Stimulated activated CD4-positive, alpha-beta T cell treated with anti-CD3 and anti-CD28 coated beads, Interleukin-2, amount 100 ng/mL, for 4 hours (primary cell): ENCODE results near the gene FOXE3.

Experiments used
- DNase-seq: peaks from one replicate; pipeline ENCODE4 v3.0.0-alpha.2; 2020; ENCODE audit warnings: low read depth

Gene FOXE3

GRCh38 chr1:47415728-47416318 is at the start of gene FOXE3:
Gene FOXE3, plus strand, starts transcription at chr1:47416285. Its CDS starts 31 bp downstream, at chr1:47416316.
- DNase-seq, result no peak

GRCh38 chr1:47367651-47368050 is 48.4 kb upstream of the FOXE3 start:
- no peak for DNase-seq

GRCh38 chr1:47371016-47371517 is 45.0 kb upstream of the FOXE3 start:
- no peak for DNase-seq

DNA sequence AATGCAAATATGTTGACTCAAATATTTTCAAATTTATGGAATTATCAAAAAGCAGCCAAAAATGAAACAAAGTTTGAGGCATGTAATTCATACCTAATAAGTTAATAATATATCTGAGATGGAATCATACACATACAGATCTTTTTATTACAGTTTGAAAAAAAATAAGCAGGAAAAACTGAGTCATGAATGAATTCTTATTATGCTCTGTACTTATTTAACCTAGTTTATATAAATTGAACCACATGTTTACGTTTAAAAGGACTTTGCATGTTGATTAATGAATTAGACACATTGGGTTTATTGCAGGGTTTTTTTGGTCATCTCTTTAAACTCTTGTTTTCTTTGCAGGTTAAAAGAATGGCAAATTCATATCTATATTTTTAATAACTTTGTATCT is 41.6 kb upstream of the FOXE3 start:
- DNase-seq, result no peak

GRCh38 chr1:47378147-47378546 is 37.9 kb upstream of the FOXE3 start:
- no peak for DNase-seq

DNA sequence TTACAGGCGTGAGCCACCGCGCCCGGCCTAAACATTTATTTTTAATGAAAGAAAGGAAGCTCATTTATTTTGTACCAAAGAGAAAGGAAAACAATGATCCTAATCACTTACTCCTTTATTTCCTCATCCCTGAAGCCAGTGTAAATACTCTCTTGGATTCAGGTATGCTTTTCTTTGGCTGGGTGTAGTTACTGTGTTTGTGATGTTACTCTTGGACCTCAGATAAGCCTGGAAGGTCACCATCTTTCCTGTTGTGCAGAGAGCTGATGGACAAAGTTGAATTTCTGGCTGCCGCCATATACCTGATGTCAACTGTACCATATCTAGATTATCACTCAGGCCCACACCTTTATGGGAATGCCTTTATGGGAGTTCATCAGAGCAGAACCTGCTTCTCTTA is 35.4 kb upstream of the FOXE3 start:
- DNase-seq, result no peak

GRCh38 chr1:47382399-47382983 is 33.6 kb upstream of the FOXE3 start:
- no peak for DNase-seq

DNA sequence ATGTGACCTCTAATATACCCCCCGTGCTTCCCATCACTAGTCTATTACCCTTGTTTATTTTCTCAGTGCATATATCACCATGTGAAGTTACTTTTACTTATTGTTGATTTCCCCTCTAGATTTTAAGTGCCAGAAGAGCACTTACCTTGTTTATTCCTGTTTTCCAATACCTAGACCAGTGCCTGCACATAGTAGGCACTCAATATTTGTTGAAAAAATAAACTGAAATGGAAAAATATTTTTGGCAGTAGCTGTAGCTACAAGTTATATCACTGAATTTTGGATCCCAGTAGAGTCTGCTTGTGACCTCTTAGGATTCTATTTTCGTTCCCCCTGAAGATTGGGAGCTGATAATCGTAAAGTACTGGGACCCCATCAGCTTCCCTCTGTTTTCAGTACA is 32.0 kb upstream of the FOXE3 start:
- DNase-seq, result no peak

DNA sequence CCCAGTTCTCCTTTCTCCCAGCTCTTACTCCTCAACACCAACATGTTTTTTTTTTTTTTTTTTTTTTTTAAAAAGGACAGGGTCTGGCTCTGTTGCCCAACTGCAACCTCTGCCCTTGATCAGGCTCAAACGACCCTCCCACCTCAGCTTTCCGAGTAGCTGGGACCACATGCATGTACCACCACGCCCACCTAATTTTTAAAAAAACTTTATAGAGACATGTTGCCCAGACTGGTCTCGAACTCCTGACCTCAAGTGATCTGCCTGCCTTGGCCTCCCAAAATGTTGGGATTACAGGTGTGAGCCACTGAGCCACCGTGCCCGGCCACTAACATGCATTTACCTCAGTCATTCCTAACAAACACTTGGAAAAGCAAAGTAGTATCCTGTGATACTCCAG is 31.1 kb upstream of the FOXE3 start:
- no peak for DNase-seq

- no peak for DNase-seq
These were observed 29.8 kb upstream of the FOXE3 start for GRCh38 chr1:47386268-47386667.

DNA sequence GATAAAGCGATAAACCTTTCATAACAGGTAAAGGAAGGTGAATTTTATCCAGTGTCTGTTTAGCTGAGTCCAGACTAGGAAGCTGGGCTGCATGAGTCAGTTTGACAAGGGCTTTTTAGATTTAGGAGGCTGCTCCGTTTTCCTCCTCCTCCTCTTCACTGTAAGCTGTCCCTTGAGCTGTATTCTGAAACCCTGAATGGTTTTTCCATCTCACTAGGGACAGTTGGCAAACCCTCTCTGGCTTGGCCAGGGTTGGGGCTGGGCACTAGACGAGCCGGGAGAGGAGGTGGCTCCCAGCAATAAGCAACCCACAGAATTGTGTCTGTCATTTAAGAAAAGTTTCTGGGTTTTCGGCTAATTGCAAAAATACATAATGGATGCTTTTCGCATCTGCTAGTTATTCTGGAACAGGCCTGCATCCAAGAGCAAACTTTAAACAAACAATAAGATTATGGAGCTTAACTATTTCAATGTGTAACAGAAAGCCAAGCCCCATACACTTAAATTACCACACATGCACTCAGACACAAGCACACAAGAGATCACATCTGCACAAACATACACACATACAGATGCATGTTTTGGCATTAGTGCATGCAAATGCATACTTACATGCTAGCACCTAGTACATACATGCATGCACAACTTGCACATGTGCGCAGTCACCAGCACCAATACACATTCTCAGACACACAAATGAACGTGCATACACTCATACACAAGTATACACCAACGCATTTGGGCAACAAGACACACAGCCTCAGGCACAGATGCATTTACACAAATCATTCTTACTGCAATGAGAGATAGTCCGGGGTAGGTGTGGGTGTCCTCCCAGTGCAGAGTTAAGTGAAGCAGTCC is 27.8 kb upstream of the FOXE3 start:
- no peak for DNase-seq

DNA sequence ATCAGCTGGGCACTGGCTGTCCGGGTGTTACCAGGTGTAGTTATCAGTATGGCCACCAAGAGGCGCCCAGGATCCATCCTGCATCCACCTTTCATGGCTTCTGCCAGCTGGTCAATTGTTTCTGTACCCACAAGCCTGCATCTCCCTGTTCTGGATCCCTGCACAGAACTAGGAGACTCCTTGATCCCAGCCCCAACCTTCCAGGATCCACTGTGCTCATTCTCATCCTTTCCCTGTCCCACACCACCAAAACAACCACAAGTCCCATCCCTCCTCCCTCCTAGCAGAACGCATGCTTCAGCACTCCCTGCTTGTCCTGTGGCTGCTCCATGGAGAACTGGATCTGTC is 27.2 kb upstream of the FOXE3 start:
- DNase-seq, result no peak

GRCh38 chr1:47389731-47390130 is 26.4 kb upstream of the FOXE3 start:
- DNase-seq, result no peak

GRCh38 chr1:47390843-47391242 is 25.2 kb upstream of the FOXE3 start:
- DNase-seq, result no peak

GRCh38 chr1:47393141-47393540 is 22.9 kb upstream of the FOXE3 start:
- no peak for DNase-seq

DNA sequence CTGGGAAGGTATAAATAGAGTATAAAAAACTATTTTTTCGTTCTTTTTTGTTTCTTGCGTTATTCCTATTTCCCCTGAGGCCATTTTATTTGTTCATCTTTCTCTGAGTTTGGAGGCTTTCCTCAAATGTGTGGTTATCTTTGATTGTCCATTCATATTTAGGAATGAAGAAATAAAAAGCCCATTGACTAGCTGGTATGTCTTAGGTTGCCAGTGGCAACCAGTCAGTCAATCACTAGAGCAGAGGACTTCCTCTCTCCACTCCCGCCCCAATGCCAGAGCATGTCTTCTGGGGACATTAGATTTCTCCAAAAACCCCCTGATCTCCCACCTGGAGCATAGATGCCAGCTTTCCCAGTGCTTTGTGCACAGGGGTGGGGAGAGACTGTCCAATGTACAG is 20.7 kb upstream of the FOXE3 start:
- no peak for DNase-seq

GRCh38 chr1:47396671-47397196 is 19.4 kb upstream of the FOXE3 start:
- no peak for DNase-seq

DNA sequence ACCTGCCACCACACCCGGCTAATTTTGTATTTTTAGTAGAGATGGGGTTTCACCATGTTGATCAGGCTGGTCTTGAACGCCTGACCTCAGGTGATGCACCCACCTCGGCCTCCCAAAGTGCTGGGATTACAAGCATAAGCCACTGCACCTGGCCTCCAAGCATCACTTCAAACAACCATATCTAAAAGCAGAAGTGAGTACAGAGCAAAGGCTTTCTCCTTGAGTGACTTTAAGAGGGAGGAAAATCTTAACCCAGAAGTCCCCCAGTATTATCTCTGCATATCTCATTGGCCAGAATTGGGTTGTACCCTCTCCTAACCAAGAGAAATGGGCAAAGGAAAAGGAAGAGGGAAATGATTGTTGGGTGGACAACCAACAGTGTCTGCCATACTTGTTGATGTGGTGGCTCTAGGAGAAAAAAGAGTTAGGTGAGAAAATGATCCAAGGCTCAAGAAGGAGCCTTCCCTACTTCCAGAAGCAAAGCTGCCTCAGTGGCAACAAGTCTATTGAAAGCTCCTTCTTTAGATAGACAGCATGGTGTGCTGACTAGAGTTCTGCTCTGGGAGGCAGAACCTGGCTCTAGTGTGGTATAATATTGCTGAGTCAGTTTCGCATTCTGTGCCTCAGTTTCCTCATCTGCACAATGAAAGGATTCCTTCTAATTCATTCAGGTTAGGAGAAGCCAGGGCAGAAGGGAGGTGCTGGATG is 16.8 kb upstream of the FOXE3 start:
- DNase-seq, result no peak

- no peak for DNase-seq
These were observed 16.3 kb upstream of the FOXE3 start for GRCh38 chr1:47399846-47400155.

- DNase-seq, result no peak
These were observed 14.3 kb upstream of the FOXE3 start for GRCh38 chr1:47401761-47402160.

DNA sequence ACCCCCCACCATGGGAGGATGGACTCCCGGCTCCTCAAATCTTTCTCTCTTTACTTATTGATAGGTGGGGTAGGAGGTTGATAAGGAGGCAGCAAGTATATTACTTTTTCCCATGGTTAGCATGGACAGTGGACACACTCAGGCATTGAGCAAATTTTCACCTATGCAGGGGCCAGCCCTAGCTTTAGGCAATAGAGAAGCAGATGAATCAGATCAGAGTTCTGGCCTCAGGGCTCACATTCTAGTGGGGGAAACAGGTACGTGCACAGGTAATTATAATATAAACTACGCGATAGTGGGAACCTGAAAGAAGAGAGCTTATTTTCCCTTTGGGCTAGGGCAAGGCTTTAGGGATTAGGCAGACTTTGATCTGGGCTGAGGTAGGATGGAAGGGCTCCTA is 13.5 kb upstream of the FOXE3 start:
- no peak for DNase-seq

DNA sequence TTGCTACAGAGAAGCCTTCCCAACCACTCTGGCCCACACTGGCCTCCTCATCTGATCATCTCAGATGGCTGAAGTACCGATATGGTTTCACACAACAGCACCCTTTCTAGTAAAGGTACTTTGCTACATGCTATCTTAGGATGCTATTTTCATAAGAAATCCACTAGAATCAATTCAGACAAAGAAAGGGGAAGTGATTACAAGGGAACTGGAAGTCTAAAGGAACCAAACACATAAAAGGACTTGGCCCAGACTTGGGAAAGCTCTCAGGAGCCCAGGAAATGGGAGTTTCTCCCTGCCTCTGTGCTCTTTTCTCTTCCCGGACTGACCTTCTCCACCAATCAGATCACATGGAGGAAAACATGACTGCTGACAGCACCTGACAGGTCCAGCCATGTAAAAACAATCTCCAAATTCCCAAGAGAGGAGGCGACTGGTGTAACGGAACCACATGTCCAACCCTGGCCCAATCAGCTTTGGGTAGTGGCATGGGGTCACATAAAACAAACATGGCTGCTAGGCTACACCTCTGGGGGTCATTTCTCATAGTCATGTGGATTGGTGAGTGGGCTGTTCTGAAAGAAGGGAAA is 12.7 kb upstream of the FOXE3 start:
- no peak for DNase-seq
